GM19025 (cell line): ENCODE data around the gene CORIN.
"Not testable (repeated sequence)": the region's sequence is repeated elsewhere in the genome, so short reads cannot be mapped to it uniquely, and the experiment has no call there.

Experiments used
- ATAC-seq: cut with Tn5 transposase; IDR thresholded peaks from one replicate; pipeline ENCODE4 v1.9.1; 2021; ENCODE audit warnings: mild to moderate bottlenecking, low read depth, moderate library complexity; ENCODE audit not compliant: unreplicated experiment

The CORIN gene

GRCh38 chr4:47579235-47579634 is 258.6 kb downstream of the CORIN start:
- ATAC-seq = no peak

GRCh38 chr4:47577779-47578553 is 259.9 kb downstream of the CORIN start:
- no peak for ATAC-seq

GRCh38 chr4:47572981-47573380 is 264.9 kb downstream of the CORIN start:
- no peak for ATAC-seq

GRCh38 chr4:47570816-47571215 is 267.1 kb downstream of the CORIN start:
- no peak for ATAC-seq

- ATAC-seq = no peak
Measured at GRCh38 chr4:47567511-47567910, 270.4 kb downstream of the CORIN start.

- no peak for ATAC-seq
Measured at GRCh38 chr4:47566969-47567368, 270.9 kb downstream of the CORIN start.

- ATAC-seq = no peak
Measured at GRCh38 chr4:47566566-47566965, 271.3 kb downstream of the CORIN start.

- no peak for ATAC-seq
Measured at GRCh38 chr4:47562297-47562696, 275.6 kb downstream of the CORIN start.

- ATAC-seq = no peak
Measured at GRCh38 chr4:47561331-47561730, 276.5 kb downstream of the CORIN start.

- no peak for ATAC-seq
Measured at GRCh38 chr4:47560682-47561081, 277.2 kb downstream of the CORIN start.

GRCh38 chr4:47557255-47557654 is 280.6 kb downstream of the CORIN start:
- no peak for ATAC-seq

- not testable (repeated sequence) for ATAC-seq
Measured at GRCh38 chr4:47555920-47556319, 281.9 kb downstream of the CORIN start.

GRCh38 chr4:47553329-47554125 is 284.3 kb downstream of the CORIN start:
- no peak for ATAC-seq

- ATAC-seq = no peak
Measured at GRCh38 chr4:47551682-47552081, 286.2 kb downstream of the CORIN start.

GRCh38 chr4:47550899-47551548 is 286.8 kb downstream of the CORIN start:
- ATAC-seq = no peak

GRCh38 chr4:47550357-47550756 is 287.5 kb downstream of the CORIN start:
- ATAC-seq = not testable (repeated sequence)
